NCI-H510A (cell line): ENCODE measurements around the gene KCNQ1.

Source experiments
- DNase-seq: peaks from one replicate; lab custom pipeline; 2025; lab: John Stamatoyannopoulos, UW

KCNQ1 gene

DNA sequence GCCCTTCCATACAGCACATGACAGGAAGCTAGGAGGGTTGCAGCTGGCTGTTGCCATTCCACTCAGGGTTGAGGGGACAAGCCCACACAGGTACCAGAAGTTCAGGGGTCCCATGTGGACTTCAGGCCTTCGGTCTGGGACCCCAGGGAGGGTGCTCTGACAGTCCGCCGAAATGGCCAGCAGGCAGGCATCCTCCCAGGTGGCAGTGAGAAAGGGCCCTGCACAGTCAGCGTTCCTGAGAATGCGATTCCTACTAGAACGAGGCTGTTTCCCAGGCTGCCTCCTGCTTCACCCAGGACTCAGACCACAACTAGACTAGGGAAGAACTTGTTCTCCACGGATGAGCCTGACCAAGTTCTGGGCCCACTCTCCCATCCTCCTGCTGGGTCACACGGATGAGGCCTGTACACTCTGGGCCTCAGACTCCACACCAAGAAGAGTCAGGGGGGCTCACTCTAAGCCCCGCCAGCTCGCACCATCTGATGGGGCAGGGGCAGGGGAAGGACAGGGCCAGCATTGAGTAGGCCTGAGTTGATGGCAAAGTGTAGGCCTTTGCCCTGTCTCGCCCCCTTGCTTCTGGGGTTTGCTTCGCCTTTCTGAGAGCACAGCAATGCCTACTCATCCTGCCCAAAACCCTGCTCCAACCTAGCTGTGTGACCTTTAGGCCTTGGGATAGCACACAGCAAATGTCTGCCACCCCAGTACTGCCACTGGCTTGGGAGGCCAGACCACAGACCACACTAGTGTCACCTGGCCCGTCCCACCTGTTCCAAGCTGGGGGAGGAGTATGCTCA lies 241.0 kb downstream of the KCNQ1 start:
- no peak for DNase-seq

GRCh38 chr11:2686360-2687222 lies 241.8 kb downstream of the KCNQ1 start:
- no peak for DNase-seq

- no peak for DNase-seq
These were observed 242.4 kb downstream of the KCNQ1 start for GRCh38 chr11:2687223-2687530.

GRCh38 chr11:2687782-2688191 lies 243.0 kb downstream of the KCNQ1 start:
- no peak for DNase-seq

GRCh38 chr11:2688381-2689231 lies 243.8 kb downstream of the KCNQ1 start:
- no peak for DNase-seq

DNA sequence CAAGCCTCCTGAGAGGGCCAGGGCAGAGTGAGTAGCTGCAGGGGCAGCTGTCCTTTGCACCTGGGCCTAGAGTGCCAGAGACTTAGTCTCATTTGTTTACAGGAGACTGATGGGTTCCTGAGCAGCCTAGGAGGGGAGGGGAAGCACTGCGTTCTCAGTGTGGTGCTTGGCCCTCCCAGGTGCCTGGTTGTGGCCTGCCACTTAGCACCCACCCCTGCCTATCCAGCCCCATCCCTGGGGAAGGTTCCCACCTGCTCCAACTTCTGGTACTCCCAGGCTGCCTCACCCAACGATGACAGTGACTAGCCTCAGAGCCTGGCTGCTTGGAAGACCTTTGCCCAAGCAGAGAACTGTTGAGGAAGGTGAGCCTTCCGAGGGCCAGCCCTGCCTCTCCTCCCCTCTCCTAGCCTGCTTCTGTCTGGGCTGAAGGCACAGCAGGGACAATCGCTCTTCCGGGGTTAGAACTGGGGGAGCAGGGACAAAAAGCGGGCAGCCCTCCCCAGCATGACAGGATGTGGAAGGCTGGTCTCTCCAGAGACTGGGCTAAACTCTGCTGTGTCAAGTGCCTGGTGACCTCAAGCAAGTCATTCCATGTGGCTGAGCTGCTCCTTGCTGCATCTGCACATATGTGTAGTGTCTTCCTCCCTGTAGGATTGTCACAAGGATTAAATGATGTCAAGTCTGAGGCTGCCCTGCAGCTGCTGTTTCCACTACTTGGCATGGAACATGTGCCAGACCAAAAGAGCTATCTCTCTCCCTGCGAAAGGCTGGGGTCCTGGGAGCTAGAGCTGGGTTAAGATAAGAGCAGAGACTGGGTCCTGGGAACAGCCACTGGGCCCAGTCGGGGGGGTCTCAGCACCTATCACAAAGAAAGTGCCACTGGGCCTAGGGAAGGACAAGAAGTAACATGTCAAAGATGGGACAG lies 245.1 kb downstream of the KCNQ1 start:
- DNase-seq = no peak

DNA sequence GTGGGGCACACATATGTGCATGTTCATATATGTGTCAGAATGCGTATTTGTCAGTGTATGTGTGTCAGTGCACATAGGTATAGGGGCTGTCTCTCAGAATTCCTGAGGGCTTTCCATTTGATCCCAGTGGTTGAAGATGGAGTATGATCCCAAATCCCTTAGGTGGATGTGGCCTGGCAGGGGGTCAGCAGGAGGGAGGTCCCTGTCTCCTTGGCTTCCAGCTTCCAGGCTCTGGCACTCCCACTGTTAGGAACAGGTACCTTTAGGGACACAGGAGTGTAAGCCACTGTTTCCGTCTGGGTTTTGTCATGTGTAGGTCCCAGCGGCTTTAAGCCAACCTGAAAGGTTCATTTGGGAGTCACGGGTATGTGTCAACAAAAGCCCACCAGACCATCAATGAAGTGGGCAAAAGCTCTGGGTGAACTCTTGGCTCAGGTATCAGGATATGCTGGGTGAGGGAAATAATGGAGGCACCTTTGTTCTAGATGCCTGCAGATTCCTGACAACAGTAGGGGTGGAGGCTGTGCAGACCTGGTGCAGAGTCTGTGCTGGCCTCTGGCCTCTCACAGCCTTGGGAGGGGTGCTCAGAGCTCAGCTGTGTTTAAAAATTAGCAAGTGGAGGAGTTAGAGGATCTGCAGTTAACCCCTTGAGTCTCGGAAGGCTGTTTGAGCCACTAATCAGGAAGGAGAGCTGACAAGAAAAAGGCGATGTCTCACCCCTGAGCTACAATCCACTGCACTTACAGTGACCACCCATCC lies 246.0 kb downstream of the KCNQ1 start:
- no peak for DNase-seq

DNA sequence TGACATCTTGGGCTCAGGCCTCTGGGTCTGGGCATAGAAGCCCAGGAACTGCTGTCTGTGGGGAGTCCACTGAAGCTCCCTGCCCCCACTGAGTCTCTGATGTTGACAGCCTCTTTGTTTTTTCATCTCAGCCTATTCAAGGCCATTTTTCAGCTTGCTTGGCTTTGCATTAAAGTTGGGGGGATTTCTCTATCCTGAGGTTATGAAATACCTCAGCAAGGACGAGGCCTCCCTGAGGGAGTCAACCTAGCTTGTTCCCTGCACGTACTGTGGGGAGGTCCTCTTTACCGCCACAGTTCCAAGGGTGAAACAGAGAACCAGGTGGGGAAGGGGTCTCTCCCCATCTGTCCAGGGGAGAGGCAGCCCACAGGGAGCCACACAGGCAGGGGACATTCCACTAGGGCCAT lies 246.6 kb downstream of the KCNQ1 start:
- DNase-seq = no peak

DNA sequence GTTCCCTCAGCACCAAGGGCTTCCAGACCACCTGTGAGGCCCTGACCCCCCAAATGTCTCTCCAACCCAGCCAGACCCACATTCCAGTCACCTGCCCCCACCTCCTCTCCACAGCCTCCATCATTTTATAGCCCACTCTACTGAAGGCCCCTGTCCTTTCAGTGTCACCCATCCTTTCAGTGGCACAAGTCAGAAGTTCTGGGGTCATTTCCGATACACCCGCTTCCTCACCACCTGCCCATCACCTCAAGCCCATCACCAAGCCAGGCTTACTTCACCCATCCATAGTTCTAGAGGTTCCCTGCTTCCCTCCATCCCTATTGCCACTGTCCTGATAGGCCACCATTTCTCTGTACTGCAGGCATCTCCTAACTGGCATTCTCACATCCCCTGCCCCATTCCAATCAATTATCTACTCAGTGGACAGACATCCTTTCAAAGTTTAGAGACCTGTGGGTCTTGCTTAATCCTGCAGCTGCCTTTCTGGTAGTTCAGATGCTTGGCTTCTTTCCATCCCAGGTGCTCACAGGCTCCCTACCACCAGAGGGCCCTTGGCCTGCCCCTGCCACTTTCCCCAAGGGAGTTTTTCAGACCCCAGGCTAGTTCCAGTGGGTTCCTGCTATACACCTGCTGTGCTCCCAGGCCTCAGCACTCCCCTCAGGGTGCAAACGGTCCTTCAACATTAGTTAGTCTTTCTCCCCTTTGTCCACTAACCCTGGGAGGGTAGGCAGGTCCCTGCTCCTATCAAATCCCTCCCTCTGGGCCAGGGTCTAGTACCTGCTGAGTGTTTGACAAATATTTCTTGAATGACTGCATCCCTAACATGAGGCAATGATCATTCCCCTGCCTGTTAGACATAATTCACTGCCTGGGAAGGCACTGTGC lies 247.4 kb downstream of the KCNQ1 start:
- DNase-seq = no peak

- DNase-seq = no peak
These were observed 248.8 kb downstream of the KCNQ1 start for GRCh38 chr11:2693271-2694261.

DNA sequence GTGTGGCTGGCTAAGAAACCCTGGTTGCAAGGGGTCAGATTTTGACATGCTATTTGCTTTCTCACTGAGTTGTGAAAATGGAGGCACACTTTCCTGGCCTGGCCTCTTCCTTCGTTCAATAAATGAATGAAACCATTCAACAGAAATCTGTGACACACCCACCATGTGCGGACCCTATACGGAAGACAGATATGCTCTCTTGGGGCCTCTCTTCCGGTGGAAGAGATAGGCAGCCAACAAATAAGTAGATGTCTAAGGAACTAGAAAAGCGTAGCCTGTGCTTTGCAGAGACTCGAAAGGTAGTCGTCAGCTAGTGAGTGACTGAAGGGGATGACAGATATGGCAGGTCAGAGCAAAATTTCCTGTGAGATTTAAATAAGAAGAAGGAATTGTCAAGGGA lies 249.7 kb downstream of the KCNQ1 start:
- DNase-seq = no peak

DNA sequence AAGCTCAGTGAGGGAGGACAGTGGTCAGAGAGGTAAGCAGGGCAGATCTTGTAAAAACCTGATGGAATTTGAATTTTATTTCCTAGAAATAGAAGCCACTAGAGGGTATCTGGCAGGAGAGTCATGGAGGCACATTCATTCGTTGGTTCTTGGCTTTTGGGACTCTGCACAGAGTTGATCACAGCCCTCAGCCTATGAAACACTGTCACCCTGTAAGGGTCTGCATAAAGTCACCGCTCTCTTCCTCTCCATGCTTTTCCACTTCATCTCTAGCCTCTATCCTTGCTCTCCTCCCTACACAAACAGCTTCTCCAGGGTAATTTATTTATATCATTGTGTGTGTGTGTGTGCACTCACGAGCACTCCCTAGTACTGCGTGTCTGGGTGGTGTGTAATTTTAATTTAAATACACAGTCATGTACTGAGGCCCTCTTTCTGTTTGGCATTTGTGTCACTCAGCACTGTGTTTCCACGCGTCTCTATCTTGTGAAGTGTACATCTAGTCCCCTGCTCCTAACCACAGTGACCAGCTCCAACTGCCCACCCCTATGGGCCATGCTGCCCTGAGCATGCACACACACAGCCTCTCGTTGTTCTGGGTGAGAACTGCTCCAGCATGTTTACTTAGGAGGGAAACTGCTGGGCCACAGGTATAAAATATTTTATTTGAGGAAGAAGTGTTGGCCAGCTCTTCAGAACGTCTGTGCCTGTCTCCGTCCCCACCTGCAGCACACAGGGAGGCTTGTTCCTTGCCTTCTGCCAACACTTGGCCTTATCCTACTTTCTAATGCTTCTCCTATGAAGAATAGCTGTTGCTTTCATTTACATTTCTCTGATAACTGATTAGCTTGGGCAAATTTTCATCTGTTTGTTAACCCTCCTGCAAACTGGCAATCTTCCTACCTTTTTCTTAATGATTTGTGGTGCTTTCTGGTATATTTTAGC lies 250.5 kb downstream of the KCNQ1 start:
- no peak for DNase-seq

GRCh38 chr11:2696455-2696854 lies 251.6 kb downstream of the KCNQ1 start:
- DNase-seq = no peak

DNA sequence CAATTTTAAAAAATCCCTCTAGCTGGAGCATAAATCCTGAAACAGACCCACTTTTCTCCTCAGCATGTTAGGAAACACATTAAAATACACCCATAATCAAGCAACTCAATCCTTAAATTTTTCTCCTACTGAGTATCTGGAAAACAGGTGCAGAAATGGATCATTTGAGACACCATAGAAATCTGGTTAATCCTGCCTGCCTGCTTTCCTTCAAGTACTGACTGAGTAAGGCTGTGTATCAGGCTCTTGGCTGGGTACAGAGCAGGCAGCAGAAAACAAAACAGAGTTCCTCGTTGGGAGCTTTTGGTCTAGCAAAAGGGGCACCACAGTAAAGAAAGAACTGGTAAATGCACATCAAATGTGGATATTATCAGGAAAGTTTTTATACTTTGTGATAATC lies 253.1 kb downstream of the KCNQ1 start:
- DNase-seq = no peak

GRCh38 chr11:2698386-2699184 lies 253.8 kb downstream of the KCNQ1 start:
- no peak for DNase-seq

DNA sequence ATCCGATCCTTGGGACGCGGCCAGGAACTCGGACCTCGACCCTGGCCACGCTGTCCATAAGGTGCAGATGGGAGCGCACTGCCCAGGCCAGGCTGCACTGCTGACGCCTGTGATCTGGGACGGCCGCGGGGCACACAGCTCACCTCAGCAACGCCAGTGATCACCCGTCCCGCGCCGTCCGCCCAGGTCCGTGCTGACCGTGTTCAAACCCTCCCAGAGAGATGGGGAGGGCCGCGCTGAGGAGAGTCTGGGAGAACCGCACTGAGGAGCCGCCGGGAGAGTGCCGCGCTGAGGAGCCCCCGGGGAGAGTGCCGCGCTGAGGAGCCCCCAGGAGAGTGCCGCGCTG lies 254.3 kb downstream of the KCNQ1 start:
- DNase-seq = no peak
